G401.6 (cell line): ENCODE data around the gene SCTR.

Experiments used
- FAIRE-seq: peaks from 2 replicates; lab custom pipeline; 2012; peaks lifted over from hg19 to GRCh38; lab: Jason Lieb, UNC

Gene SCTR

DNA sequence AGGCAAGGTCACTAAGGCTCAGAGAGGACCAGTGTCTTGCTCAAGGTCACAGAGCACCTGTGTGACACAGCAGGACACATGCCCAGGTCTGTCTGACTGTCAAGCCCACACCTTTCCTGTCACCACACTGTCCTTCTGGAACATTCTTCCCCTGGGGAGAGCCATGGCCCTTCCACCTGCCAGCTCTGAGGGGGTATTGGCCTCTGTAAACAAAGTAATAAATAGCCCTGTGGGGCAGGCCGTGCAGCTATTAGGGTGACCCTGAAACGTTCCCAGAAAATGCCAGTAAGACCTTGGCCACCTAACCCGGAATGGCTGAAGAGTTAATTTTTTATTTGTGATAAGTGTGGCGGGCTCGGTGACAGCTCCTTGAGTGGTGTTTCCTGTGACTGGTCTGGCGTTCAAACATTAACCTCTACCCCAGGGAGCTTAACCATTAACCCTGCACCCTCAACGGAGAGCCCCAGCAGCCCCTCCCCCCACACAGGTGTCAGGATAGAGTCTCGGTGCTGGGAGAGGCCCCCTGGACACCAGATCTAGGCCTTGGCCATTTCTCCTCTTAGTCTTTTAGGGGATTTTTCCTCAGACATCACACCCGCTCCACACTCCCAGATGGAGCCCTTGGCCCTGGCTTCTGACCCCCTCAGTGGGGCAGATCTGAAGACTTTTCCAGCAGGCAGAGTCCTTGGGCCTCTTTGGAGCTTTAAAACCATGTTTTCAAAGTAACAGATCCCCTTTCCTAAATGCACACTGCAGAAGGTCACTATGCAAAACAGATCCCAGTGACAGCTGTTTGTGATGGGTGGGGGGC, 36.6 kb downstream of the SCTR start:
- FAIRE-seq = no peak

GRCh38 chr2:119486886-119487285, 37.4 kb downstream of the SCTR start:
- FAIRE-seq = no peak

DNA sequence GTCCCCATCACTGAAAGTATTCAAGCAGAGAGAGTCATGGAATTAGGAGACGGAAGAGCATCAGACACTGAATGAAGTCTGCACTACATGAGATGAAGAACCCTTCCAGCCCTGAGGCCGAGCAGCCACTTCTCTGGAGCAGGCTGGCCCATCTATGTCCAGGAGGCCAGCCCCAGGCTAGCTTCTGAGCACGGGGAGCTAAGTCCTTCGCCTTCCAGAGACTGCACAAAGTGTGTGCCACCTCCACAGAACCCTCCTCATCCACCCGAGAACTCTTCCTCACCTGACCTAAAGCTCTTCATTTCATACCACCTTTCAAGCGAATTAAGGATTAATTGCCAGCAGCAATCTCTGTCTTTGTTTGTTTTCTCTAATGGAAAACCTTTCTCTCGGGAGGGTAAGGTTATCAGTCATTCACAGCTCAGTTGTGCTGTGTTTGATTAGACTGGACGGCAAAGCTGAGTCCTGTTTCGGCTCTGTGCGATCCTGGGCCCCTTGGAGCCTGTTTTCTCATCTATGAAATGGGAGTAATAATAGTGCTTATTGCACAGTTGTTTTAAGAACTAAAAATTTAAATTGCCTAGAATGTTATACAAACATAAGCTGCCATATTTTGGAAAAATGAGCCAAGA, 38.0 kb downstream of the SCTR start:
- no peak for FAIRE-seq

DNA sequence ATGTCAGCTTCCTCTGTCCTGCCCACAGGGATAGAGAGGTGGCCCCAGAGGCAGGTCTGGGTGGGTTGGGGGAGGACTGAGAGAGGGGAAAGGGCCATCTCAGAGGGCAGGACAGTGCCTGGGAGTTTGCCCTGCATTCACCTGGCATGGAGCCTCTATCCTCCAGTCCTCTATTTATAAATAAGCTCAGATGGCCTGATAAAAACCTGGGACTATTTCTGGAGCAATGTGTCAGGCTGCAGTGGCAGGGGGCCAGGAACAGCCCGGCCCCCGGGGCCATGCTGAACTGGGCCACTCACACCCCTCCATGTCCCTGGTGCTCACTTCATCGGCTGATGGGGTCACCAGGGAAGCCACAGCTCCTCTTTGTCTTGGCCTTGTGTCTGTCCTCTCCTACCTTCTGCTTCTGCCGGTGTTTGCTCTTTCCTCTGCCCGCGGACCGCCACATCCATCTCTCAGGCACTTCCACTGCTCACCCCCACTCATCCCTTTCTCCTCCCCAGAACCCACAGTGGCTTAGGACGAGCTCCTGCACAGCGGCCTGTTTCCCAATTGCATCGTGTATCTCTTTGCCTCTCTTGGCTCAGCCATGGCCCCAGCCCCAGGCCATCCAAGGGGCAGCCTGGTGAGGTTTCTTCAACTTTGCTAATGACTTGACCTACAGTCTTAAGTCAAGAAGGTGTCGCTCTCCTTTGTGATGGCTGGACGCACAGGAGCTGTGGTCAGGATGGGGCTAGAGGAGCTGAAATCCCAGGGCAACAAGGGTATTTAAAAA, 38.8 kb downstream of the SCTR start:
- FAIRE-seq = no peak

DNA sequence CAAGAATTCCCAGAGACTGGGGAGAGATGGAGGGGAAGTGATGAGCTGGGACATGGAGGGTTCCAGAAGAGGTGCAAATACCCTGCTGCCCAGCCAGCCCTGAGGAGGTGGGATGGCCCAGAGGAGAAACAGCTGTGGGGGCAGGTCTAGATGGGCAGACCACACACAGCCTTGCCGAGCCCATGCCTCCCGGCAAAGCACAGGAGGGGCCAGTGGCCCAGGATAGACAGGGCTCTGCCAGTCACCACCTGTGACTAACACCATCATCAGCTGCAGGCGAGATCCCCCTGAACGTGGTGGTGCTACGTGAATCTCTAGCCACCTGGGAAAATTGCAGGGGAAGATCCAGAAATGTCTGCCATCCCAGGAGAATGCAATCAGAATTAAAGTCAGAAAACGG, 39.4 kb downstream of the SCTR start:
- no peak for FAIRE-seq

DNA sequence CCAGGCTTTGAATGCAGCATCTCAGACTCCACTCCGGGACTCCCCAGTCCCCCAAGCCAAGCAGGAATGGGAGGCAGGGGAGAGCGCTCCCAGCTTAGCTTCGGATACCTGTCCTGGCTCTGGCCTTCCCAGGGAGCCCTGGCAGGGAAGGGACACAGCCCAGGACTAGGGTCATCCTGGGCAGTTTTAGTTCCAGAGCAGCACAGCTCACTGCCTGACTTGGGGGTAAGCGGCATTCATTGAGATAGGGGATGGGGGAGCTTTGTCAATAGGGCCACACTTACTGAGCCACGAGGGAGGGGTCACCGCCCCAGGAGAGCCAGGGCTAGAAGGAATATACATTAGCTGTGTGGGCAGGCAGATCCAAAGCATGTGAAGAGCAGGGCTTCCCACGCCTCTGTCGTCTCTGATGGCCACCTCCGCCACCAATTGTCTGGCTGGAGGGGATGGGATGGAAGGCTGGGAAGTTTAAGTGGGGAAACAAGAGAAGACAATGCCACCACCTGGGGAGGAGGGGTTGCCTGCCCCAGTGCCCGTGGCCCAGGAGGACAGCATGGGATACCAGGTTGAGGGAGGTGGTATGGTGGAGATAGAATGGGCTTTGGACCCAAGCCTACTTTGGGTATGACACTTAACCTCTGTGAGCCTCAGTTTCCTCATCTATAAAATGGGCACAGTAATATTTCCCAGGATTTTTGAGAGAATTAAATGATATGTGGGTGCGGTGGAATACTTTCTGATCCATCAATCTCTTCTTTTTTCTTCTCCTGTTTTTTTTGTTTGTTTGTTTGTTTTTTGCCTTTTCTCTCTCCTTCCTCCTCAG, 40.2 kb downstream of the SCTR start:
- no peak for FAIRE-seq

DNA sequence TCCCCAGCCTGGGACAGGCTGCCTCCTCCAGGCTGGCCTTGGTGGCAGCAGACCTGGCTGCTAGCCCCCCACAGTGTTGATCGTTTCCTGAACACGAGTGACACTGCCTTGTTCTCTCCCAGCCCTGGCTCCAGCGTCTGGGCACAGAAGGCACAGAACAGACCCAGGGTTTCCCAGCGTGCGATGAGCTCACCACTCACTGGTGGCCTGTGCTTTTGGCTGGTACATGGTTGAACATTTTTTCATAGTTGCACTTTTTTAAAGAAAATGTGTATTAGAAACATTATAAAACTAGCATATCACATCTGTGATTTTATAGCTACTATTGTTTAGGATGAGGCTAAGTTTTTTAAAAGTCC, 40.9 kb downstream of the SCTR start:
- FAIRE-seq = no peak

DNA sequence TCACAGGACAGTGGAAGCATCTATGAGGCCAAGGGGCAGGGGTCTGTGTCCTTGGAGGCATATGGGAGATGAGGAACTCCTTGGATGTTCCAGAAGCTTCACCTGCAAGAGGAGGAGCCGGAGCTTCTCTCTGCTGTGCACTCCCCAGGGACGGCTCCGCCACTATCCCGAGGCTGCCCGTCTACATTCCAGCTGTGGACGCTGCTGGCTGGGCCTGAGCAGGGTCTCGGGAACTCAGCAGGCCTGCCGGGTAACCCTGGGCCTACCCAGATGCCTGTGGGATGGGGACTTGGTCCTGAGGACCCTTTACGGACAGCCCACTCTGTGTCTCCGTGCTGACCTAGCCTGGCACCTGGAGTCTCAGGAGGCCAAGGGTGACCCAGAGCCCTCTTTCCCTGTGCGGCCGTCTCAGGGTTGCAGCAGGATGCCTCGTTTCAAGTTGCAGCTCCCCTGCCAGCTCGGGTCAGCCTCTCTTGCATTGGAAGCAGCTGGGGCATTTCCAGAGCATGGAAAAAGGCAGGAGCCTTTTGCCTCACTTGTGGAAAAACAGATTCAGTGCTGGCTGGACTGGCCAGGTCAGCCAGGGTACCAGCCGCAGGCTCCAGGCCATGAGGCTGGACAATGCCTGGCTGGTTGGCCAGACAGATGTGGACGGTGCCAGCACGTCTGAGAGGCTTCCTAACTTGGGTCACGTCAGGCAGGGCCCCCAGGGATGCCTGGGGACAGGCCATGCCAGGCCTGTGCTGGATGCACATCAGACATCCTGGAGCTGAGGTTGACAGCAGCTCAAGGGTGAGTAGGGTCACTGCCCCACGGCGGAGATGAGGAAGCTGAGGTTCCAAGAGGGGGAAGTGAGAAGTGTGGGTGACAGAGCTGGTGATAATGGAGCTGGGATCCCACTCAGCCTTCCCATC, 41.5 kb downstream of the SCTR start:
- no peak for FAIRE-seq

- FAIRE-seq = no peak
Observed at GRCh38 chr2:119481501-119482455, 42.5 kb downstream of the SCTR start.

GRCh38 chr2:119480718-119481142, 43.6 kb downstream of the SCTR start:
- FAIRE-seq = no peak

DNA sequence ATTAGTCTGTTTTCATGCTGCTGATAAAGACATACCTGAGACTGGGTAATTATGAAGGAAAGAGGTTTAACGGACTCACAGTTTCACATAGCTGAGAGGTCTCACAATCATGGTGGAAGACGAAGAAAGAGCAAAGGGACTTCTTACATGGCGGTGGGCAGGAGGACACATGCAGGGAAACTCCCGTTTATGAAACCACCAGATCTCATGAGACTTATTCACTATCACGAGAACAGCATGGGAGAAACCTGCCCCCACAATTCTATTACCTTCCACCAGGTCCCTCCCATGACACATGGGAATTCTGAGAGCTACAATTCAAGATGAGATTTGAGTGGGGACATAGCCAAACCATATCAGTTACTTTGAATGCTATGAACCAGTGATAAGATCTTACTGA, 44.1 kb downstream of the SCTR start:
- no peak for FAIRE-seq

GRCh38 chr2:119478978-119479295, 45.3 kb downstream of the SCTR start:
- FAIRE-seq = no peak

DNA sequence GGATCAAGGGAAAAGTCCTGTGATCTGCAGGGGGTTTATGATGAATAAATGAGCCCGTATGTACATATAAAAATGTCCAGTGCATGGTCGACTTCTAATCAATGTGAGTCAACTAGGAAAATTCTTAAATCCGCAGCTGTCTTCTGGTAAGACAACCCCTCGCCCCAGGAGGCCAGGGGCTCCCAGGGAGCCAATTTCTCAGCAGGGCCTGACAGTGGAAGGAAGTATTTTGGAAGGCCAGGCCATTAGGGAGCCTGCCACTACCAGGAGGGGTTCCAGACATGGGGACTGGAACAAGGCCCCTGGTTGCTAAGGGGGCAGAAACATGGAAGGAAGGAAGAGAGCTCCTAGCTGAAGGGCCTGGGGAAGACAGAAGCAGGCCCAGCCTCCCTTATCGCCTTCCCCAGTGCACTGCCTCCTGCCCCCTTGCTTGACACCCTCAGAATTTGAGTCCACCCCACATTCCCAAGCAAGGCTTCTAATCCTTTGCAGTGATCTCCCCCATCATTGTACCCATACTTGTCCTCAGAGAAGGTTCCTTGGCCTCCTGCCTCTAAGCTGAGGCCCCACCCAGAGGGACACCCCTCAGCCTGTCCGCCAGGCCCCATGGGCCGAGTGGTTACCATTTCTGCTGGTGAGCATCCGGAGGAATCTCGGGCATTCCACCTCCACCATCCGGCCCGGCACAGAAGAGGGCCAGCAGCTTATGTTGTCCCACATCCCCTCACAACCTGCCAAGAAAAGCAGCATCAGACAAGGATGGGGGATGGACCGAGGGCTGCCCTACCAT, 45.9 kb downstream of the SCTR start:
- no peak for FAIRE-seq

- FAIRE-seq = no peak
Observed at GRCh38 chr2:119477113-119477505, 47.2 kb downstream of the SCTR start.

GRCh38 chr2:119476301-119477112, 47.8 kb downstream of the SCTR start:
- no peak for FAIRE-seq

DNA sequence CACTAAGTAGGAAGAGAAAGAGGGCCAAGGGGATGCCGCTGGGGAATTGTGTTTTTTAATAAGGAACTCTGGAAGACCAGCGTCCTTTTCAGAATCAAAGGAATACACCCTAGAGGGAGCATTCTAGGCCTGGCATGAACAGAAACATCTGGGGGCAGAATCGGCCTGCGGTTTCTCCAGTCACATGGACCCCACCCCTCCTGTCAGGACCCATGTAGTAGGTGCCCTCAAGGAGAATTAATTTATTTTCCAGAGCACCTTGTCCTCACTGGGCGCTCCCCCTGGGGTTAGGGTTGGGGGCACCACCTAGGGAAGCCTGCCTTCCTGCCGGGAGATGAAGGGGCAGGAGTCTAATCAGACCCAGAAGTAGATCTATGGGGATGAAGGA, 48.4 kb downstream of the SCTR start:
- no peak for FAIRE-seq

- no peak for FAIRE-seq
Observed at GRCh38 chr2:119475225-119475856, 48.9 kb downstream of the SCTR start.
